ENCODE measurements around the gene STRN4. TPM values are rescaled to one million over a fixed set of nuclear protein-coding genes. Genes with fewer than 3 reads are reported as not detected.
A peak's percentile ranks its signal among the peaks of the same experiment; 100 is the strongest.

STRN4 gene
- total RNA-seq, 1 experiment from 2014 or later = 107 TPM

DNA sequence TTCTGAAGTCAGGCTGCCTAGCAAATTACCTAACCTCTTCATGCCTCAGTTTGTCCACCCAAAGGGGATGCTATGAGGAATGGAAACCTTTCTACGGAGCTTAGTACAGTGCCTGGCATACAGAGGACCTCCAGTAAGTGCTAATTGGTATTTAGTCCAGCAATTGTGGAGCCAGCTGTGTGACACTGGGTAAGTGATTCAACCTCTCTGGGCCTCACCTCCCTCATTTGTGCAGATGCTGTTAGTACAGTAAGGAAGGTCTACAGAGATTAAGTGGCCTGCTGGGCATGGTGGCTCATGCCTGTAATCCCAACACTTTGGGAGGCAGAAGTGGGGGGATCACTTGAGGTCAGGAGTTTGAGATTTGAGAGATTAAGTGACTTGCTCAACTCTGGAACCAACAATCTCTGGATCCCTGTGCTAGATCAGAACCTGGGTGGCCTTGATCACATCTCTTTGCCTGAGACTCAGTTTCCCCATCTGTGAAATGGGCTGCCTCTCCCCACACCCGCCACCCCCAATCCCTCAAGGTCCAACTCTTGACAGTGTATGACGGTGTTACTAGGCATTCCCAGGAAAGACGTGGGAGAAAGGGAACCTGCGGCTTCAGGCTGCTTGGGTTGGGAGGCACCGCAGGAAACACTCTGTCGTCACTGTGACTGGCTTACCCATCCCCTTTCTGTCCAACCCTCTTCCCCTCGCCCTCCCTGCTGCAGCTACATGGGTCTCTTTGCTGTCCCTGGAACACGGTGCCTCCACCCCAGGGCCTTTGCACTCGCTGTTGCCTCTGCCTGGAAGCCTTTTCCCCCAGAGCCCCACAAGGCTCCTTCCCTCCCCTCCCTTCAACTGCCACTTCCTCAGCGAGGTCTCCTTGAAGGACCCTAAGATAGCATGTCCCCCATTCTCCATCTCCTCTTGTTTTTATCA, 47.6 kb downstream of the STRN4 start:
- ChIA-PET CTCF (interaction anchor here (1.3 kb wide), 1 partner anchor 30 kb away, joined by 3 read pairs; no protein-coding TSS in a partner anchor), RAD21 (ENCODE audit: low non-redundant PET in 1 of 2, low total read pairs in 2 of 2, uncharacterized antibody in 2 of 2, unreplicated experiment in 2 of 2) (no interaction called here), POLR2A (interaction anchor here (1.5 kb wide), 1 partner anchor 15 kb away, joined by 4 read pairs; no protein-coding TSS in a partner anchor)
- H3K27me3 ChIP-seq (ENCODE audit: insufficient read depth, low read length) = no peaks in the 10 kb centered on the region
- H3K36me3 ChIP-seq (ENCODE audit: control insufficient read depth in 1 of 2, insufficient read depth in 2 of 2, low read length in 2 of 2) = peaks cover 36 to 37% of the 10 kb centered on the region in 2 experiments
- H3K79me2 ChIP-seq (ENCODE audit: insufficient read depth, low read length) = peaks cover 8% of the 10 kb centered on the region; the same call in 1 of the 2 replicates
- no peak for DNase-seq (ENCODE audit: low read depth, low spot score)
- no peak overlapping the region for H2AFZ ChIP-seq (ENCODE audit: low read depth, low read length, poor library complexity, severe bottlenecking)
- intact Hi-C loops (cut with micrococcal nuclease) = no loop called here
- no peak for ATAC-seq
- H3K4me1 ChIP-seq (ENCODE audit: control insufficient read depth in 1 of 2, insufficient read depth in 2 of 2, low read length in 2 of 2) = peaks cover 10 to 26% of the 10 kb centered on the region in 2 experiments
- no peak overlapping the region; the same call in 1 of the 2 replicates for H3K9ac ChIP-seq (ENCODE audit: low read length)
- peak overlapping the region; percentile 80; the same call in 1 of the 2 replicates for H3K4me2 ChIP-seq (ENCODE audit: low read length)
- no peaks in the 10 kb centered on the region for H3K9me3 ChIP-seq (ENCODE audit: control insufficient read depth in 1 of 2, insufficient read depth in 1 of 2, low read depth in 1 of 2, low read length in 2 of 2)
- no peaks in the 10 kb centered on the region for H3K9me2 ChIP-seq (ENCODE audit: insufficient read depth)
- 0 out of 2 replicates have a peak, but pooled peaks have one; percentile 17 for TF ChIP-seq POLR2AphosphoS5 (IDR thresholded peaks at IDR 0.05; ENCODE audit: low read depth, low read length)
- TF ChIP-seq SRF (IDR thresholded peaks at IDR 0.05; ENCODE audit: low read depth) = no peak
- no peak for TF ChIP-seq ZFX (IDR thresholded peaks at IDR 0.05)
- TF ChIP-seq, protein P1, sequence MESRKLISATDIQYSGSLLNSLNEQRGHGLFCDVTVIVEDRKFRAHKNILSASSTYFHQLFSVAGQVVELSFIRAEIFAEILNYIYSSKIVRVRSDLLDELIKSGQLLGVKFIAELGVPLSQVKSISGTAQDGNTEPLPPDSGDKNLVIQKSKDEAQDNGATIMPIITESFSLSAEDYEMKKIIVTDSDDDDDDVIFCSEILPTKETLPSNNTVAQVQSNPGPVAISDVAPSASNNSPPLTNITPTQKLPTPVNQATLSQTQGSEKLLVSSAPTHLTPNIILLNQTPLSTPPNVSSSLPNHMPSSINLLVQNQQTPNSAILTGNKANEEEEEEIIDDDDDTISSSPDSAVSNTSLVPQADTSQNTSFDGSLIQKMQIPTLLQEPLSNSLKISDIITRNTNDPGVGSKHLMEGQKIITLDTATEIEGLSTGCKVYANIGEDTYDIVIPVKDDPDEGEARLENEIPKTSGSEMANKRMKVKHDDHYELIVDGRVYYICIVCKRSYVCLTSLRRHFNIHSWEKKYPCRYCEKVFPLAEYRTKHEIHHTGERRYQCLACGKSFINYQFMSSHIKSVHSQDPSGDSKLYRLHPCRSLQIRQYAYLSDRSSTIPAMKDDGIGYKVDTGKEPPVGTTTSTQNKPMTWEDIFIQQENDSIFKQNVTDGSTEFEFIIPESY (IDR thresholded peaks at IDR 0.05; ENCODE audit: extremely low read depth, insufficient replicate concordance, low read length) = no peak
- H3K4me3 ChIP-seq (replicated peaks in 1 of 2; ENCODE audit: low read depth in 1 of 2, low read length in 2 of 2) = no peak overlapping the region
- H4K20me1 ChIP-seq (ENCODE audit: insufficient read depth) = no peaks in the 10 kb centered on the region
- no TSS peak for BruUV-seq (replicated peaks)
- H3K27ac ChIP-seq (ENCODE audit: low read depth, low read length) = peak overlapping the region; percentile 73
